ENCODE results near the gene RPGRIP1L. TPM values are rescaled to one million over a fixed set of nuclear protein-coding genes. Genes with fewer than 3 reads are reported as not detected.

RPGRIP1L gene
- total RNA-seq, 1 experiment from 2014 or later, result 10.3 TPM

DNA sequence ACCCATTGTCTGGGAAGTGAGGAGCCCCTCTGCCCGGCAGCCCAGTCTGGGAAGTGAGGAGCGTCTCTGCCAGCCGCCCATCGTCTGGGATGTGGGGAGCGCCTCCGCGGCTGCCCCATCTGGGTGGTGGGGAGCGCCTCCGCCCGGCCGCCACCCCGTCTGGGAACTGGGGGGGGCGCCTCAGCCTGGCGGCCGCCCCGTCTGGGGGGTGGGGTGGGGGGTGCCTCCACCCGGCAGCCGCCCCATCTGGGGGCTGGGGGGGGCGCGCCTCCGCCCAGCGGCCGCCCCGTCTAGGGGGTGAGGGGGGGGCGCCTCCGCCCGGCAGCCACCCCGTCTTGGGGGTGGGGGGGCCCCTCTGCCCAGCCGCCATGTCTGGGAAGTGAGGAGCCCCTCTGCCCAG, 78.4 kb downstream of the RPGRIP1L start:
- no peaks in the 10 kb centered on the region for H3K9me2 ChIP-seq (ENCODE audit: insufficient read depth)
- H3K27me3 ChIP-seq (ENCODE audit: insufficient read depth, low read length), result no peaks in the 10 kb centered on the region
- TF ChIP-seq ZFX (IDR thresholded peaks at IDR 0.05) (no peak), EZH2 (IDR thresholded peaks at IDR 0.05) (no peak)
- H3K4me2 ChIP-seq (ENCODE audit: low read length), result no peak overlapping the region
- ChIA-PET CTCF (no interaction called here), RAD21 (ENCODE audit: low non-redundant PET in 1 of 2, low total read pairs in 2 of 2, uncharacterized antibody in 2 of 2, unreplicated experiment in 2 of 2) (no interaction called here), POLR2A (no interaction called here)
- H2AFZ ChIP-seq (ENCODE audit: low read depth, low read length, poor library complexity, severe bottlenecking), result no peak overlapping the region
- no peaks in the 10 kb centered on the region for H3K4me1 ChIP-seq (ENCODE audit: control insufficient read depth in 1 of 2, insufficient read depth in 2 of 2, low read length in 2 of 2)
- H3K4me3 ChIP-seq (replicated peaks in 1 of 2; ENCODE audit: low read depth in 1 of 2, low read length in 2 of 2), result no peak overlapping the region
- no peaks in the 10 kb centered on the region for H4K20me1 ChIP-seq (ENCODE audit: insufficient read depth)
- intact Hi-C loops (cut with micrococcal nuclease), result no loop called here
- ATAC-seq (no peak), DNase-seq (ENCODE audit: low read depth, low spot score) (no peak)
- H3K9me3 ChIP-seq (ENCODE audit: control insufficient read depth in 1 of 2, insufficient read depth in 1 of 2, low read depth in 1 of 2, low read length in 2 of 2), result no peaks in the 10 kb centered on the region
- no TSS peak for BruUV-seq (replicated peaks)
- H3K9ac ChIP-seq (ENCODE audit: low read length), result no peak overlapping the region
- 0 out of 4 replicates have a peak, but pooled peaks cover 0 to 3% of the 10 kb centered on the region in 2 experiments for H3K36me3 ChIP-seq (ENCODE audit: control insufficient read depth in 1 of 2, insufficient read depth in 2 of 2, low read length in 2 of 2)
- no peak overlapping the region for H3K27ac ChIP-seq (ENCODE audit: low read depth, low read length)
- no peaks in the 10 kb centered on the region for H3K79me2 ChIP-seq (ENCODE audit: insufficient read depth, low read length)

DNA sequence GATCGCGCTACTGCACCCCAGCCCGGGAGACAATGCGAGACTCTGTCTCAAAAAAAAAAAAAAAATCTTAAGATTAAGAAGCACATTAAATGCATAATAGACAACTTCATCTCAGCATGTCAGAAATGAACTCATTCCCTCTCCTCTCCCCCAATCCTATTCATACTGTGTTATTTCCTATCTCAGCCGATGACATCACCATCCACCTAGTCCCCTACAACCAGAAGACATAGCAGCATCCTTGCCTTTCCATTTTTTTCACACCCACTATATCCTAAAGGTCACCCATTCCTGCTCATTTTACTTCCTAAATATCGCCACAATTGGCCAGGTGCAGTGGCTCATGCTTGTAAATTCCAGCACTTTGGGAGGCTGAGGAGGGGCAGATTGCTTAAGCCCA, 81.3 kb downstream of the RPGRIP1L start:
- ATAC-seq, result no peak
- POLR2A ChIA-PET, result no interaction called here

More for the DNA sequence above, 81.3 kb downstream of the RPGRIP1L start:
- Histone ChIP-seq H3K79me2 (ENCODE audit: insufficient read depth, low read length) (no peaks in the 10 kb centered on the region), H3K9me2 (ENCODE audit: insufficient read depth) (no peaks in the 10 kb centered on the region), H3K27ac (ENCODE audit: low read depth, low read length) (no peak overlapping the region), H3K9me3 (ENCODE audit: control insufficient read depth in 1 of 2, insufficient read depth in 1 of 2, low read depth in 1 of 2, low read length in 2 of 2) (no peaks in the 10 kb centered on the region), H2AFZ (ENCODE audit: low read depth, low read length, poor library complexity, severe bottlenecking) (no peak overlapping the region), H3K4me2 (ENCODE audit: low read length) (no peak overlapping the region), H3K36me3 (ENCODE audit: control insufficient read depth in 1 of 2, insufficient read depth in 2 of 2, low read length in 2 of 2) (no peaks in the 10 kb centered on the region), H3K4me3 (replicated peaks in 1 of 2; ENCODE audit: low read depth in 1 of 2, low read length in 2 of 2) (no peak overlapping the region), H3K27me3 (ENCODE audit: insufficient read depth, low read length) (no peaks in the 10 kb centered on the region), H3K9ac (ENCODE audit: low read length) (no peak overlapping the region), H3K4me1 (ENCODE audit: control insufficient read depth in 1 of 2, insufficient read depth in 2 of 2, low read length in 2 of 2) (no peaks in the 10 kb centered on the region), H4K20me1 (ENCODE audit: insufficient read depth) (no peaks in the 10 kb centered on the region)
- DNase-seq (ENCODE audit: low read depth, low spot score), result no peak
- CTCF ChIA-PET, result no interaction called here
- no TSS peak for BruUV-seq (replicated peaks)
- TF ChIP-seq SIN3A (IDR thresholded peaks at IDR 0.05; ENCODE audit: low read depth) (no peak), ELF1 (IDR thresholded peaks at IDR 0.05; ENCODE audit: borderline replicate concordance, low read depth) (no peak), FOSL1 (IDR thresholded peaks at IDR 0.05; ENCODE audit: low read depth) (no peak), RAD21 (IDR thresholded peaks at IDR 0.05; ENCODE audit: low read depth) (no peak), YY1 (IDR thresholded peaks at IDR 0.05; ENCODE audit: extremely low read depth, insufficient replicate concordance, low read depth, low read length) (no peak), CBX3 (IDR thresholded peaks at IDR 0.05; ENCODE audit: low read depth) (no peak), EGR1 (IDR thresholded peaks at IDR 0.05; ENCODE audit: low read depth) (no peak)
- TF ChIP-seq, protein P1, sequence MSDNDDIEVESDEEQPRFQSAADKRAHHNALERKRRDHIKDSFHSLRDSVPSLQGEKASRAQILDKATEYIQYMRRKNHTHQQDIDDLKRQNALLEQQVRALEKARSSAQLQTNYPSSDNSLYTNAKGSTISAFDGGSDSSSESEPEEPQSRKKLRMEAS (IDR thresholded peaks at IDR 0.05), result no peak
- TF ChIP-seq, protein P2, sequence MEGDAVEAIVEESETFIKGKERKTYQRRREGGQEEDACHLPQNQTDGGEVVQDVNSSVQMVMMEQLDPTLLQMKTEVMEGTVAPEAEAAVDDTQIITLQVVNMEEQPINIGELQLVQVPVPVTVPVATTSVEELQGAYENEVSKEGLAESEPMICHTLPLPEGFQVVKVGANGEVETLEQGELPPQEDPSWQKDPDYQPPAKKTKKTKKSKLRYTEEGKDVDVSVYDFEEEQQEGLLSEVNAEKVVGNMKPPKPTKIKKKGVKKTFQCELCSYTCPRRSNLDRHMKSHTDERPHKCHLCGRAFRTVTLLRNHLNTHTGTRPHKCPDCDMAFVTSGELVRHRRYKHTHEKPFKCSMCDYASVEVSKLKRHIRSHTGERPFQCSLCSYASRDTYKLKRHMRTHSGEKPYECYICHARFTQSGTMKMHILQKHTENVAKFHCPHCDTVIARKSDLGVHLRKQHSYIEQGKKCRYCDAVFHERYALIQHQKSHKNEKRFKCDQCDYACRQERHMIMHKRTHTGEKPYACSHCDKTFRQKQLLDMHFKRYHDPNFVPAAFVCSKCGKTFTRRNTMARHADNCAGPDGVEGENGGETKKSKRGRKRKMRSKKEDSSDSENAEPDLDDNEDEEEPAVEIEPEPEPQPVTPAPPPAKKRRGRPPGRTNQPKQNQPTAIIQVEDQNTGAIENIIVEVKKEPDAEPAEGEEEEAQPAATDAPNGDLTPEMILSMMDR (IDR thresholded peaks at IDR 0.05 in 2 of 3, conservative IDR thresholded peaks at IDR 0.05 in 1 of 3; ENCODE audit: borderline replicate concordance in 1 of 3, insufficient read depth in 1 of 3, low read depth in 2 of 3, low read length in 2 of 3), result no peak
- intact Hi-C loops (cut with micrococcal nuclease), result no loop called here
- RAD21 ChIA-PET (ENCODE audit: low non-redundant PET in 1 of 2, low total read pairs in 2 of 2, uncharacterized antibody in 2 of 2, unreplicated experiment in 2 of 2), result no interaction called here

All from HCT116 (cell line).